K562 (cell line): Measurements from ENCODE around the gene YIF1A. TPM values are rescaled to one million over a fixed set of nuclear protein-coding genes. Genes with fewer than 3 reads are reported as not detected.
A peak's percentile ranks its signal among the peaks of the same experiment; 100 is the strongest.

Experiments used
- ATAC-seq: fragments of 200-7000 bp; cut with Tn5 transposase; 3 replicates; pipeline ENCODE4 v1.9.1; 2020; ENCODE audit warnings: moderate library complexity
- BruUV-seq: library from RNA; stranded (reverse); fragments of 400-500 nt; replicated peaks from 2 replicates; lab custom pipeline; 2021; lab: Mats Ljungman, UMichigan
- CTCF ChIA-PET: fragments of 300-600 bp; formaldehyde crosslinking; extraction: SDS; loops from one replicate; lab custom pipeline; 2021; ENCODE audit warnings: low intra/inter-chr PET ratio; lab: Yijun Ruan, JAX
- POLR2A ChIA-PET: fragments of 300-600, 350-650 bp; sonication (Branson Sonifier 250); formaldehyde crosslinking; extraction: SDS; loops from one replicate; lab custom pipeline; 2021; ENCODE audit warnings: antibody characterized with exemption, inconsistent platforms; lab: Yijun Ruan, JAX
- DNase-seq, 4 experiments: peaks; one replicate each; pipeline versions ENCODE4 v3.0.0 to v3.0.0-alpha.2; 2011 to 2018; ENCODE audit warnings: low spot score in 3 of 4, mixed read lengths in 3 of 4; ENCODE audit errors: extremely low read depth in 1 of 4
- FAIRE-seq: peaks from 2 replicates; lab custom pipeline; 2011; peaks lifted over from hg19 to GRCh38; lab: Jason Lieb, UNC
- H2AFZ ChIP-seq: 2 replicates; pipeline ENCODE4 v1.6.0; 2011; ENCODE audit warnings: low read depth, low read length, control low read depth, inconsistent platforms
- H3K27ac ChIP-seq: fragments of 200-600 bp; 3 replicates; pipeline ENCODE4 v1.8.0; 2011; ENCODE audit warnings: low read depth, mild to moderate bottlenecking, control low read depth, inconsistent platforms, low read length, moderate library complexity, mixed read lengths; ENCODE audit errors: extremely low read depth
- H3K27me3 ChIP-seq, 2 experiments: fragments of 300-600 bp in 1 of 2; 2 replicates in 1 of 2; 3 replicates in 1 of 2; pipeline versions ENCODE4 v1.6.0 to v1.8.0; 2011; ENCODE audit warnings: inconsistent platforms in 2 of 2, low read length in 2 of 2, mild to moderate bottlenecking in 1 of 2, mixed read lengths in 1 of 2, moderate library complexity in 1 of 2; ENCODE audit not compliant: control insufficient read depth in 2 of 2, insufficient read depth in 2 of 2
- H3K36me3 ChIP-seq: fragments of 300-600 bp; 3 replicates; pipeline ENCODE4 v1.8.0; 2011; ENCODE audit warnings: mild to moderate bottlenecking, low read length, inconsistent platforms; ENCODE audit not compliant: control insufficient read depth, insufficient read depth
- H3K4me1 ChIP-seq, 2 experiments: fragments of 200-600 bp in 1 of 2; replicated peaks in 1 of 2; 2 replicates in 1 of 2; 3 replicates in 1 of 2; pipeline versions ENCODE4 v1.5.1 to v1.8.0; 2011; ENCODE audit warnings: inconsistent platforms in 2 of 2, low read length in 2 of 2, mild to moderate bottlenecking in 1 of 2, mixed read lengths in 1 of 2, moderate library complexity in 1 of 2; ENCODE audit not compliant: control insufficient read depth in 2 of 2, insufficient read depth in 2 of 2
- H3K4me2 ChIP-seq: 2 replicates; pipeline ENCODE4 v1.6.1; 2011; ENCODE audit warnings: low read length, control low read depth, inconsistent platforms, mixed read lengths; ENCODE audit not compliant: insufficient read depth
- H3K4me3 ChIP-seq: fragments of 200-600 bp; sonication (generic), shearing (Covaris generic); 2 replicates; pipeline ENCODE4 v1.5.1; 2016; ENCODE audit warnings: control low read depth, inconsistent platforms
- H3K79me2 ChIP-seq: fragments of 200-600 bp; 3 replicates; pipeline ENCODE4 v1.8.0; 2011; ENCODE audit warnings: low read length, inconsistent platforms; ENCODE audit not compliant: control insufficient read depth, insufficient read depth
- H3K9ac ChIP-seq, 2 experiments: 2 replicates each; pipeline versions ENCODE4 v1.6.0 to v1.6.1; 2011; ENCODE audit warnings: low read depth in 2 of 2, low read length in 2 of 2, control low read depth in 1 of 2, inconsistent platforms in 1 of 2, mild to moderate bottlenecking in 1 of 2, mixed read lengths in 1 of 2; ENCODE audit not compliant: insufficient read depth in 1 of 2
- H3K9me1 ChIP-seq: one replicate; pipeline ENCODE4 v1.6.0; 2011; ENCODE audit warnings: inconsistent platforms, mild to moderate bottlenecking, low read length, moderate library complexity; ENCODE audit not compliant: control insufficient read depth, insufficient read depth
- H3K9me3 ChIP-seq: replicated peaks from 2 replicates; pipeline ENCODE4 v1.5.1; 2011; ENCODE audit warnings: low read depth, low read length, inconsistent platforms; ENCODE audit not compliant: control insufficient read depth, insufficient read depth
- H4K20me1 ChIP-seq: replicated peaks from 2 replicates; pipeline ENCODE4 v1.6.1; 2011; ENCODE audit warnings: low read length, inconsistent platforms, mixed read lengths; ENCODE audit not compliant: control insufficient read depth, insufficient read depth
- CBX3 ChIP-seq, 2 experiments: IDR thresholded peaks; 1 replicate in 1 of 2; 2 replicates in 1 of 2; pipeline ENCODE4 v1.6.1; 2012; ENCODE audit warnings: inconsistent platforms in 2 of 2, low read length in 2 of 2, borderline replicate concordance in 1 of 2, control low read depth in 1 of 2
- NCOA6 ChIP-seq: fragments of 450-650 bp; IDR thresholded peaks from 2 replicates; pipeline ENCODE4 v1.6.1; 2017; ENCODE audit warnings: mild to moderate bottlenecking
- PHF21A ChIP-seq: fragments of 450-650 bp; IDR thresholded peaks from 2 replicates; pipeline ENCODE4 v1.6.1; 2017; ENCODE audit warnings: low read depth, borderline replicate concordance
- SIRT6 ChIP-seq: IDR thresholded peaks from one replicate; pipeline ENCODE4 v1.6.1; 2012; ENCODE audit warnings: low read depth, mild to moderate bottlenecking, control low read depth, inconsistent platforms, low read length, moderate library complexity
- WHSC1 ChIP-seq: IDR thresholded peaks from one replicate; pipeline ENCODE4 v1.6.1; 2012; ENCODE audit warnings: low read length, control low read depth, inconsistent platforms
- YY1 ChIP-seq, 3 experiments: IDR thresholded peaks; 2 replicates each; pipeline ENCODE4 v1.6.1; 2011; ENCODE audit warnings: low read length in 2 of 3, mild to moderate bottlenecking in 2 of 3, moderate library complexity in 2 of 3, borderline replicate concordance in 1 of 3, control low read depth in 1 of 3, low read depth in 1 of 3; ENCODE audit not compliant: insufficient read depth in 3 of 3, insufficient replicate concordance in 2 of 3, control insufficient read depth in 1 of 3, insufficient read length in 1 of 3; ENCODE audit errors: extremely low read depth in 1 of 3
- ZBTB49 ChIP-seq: sonication (generic); formaldehyde crosslinking; IDR thresholded peaks from 2 replicates; pipeline ENCODE4 v1.8.0; 2022; ENCODE audit warnings: missing genetic modification reagents, mild to moderate bottlenecking, borderline replicate concordance
- ZKSCAN1 ChIP-seq: fragments of 150-350 bp; IDR thresholded peaks from 2 replicates; pipeline ENCODE4 v1.6.1; 2016; ENCODE audit warnings: low read depth, low read length
- ZNF311 ChIP-seq: fragments of 250-450 bp; sonication (Bioruptor Pico); IDR thresholded peaks from 2 replicates; pipeline ENCODE4 v1.4.0; 2020; ENCODE audit warnings: mild to moderate bottlenecking, moderate library complexity
- ZNF57 ChIP-seq: fragments of 450-650 bp; formaldehyde crosslinking; IDR thresholded peaks from 2 replicates; pipeline ENCODE4 v1.4.0; 2020; ENCODE audit warnings: mild to moderate bottlenecking, moderate library complexity
- ZNF707 ChIP-seq: fragments of 250-450 bp; sonication (Bioruptor Pico); conservative IDR thresholded peaks from 2 replicates; pipeline ENCODE4 v1.8.0; 2022; ENCODE audit warnings: inconsistent platforms, mild to moderate bottlenecking, moderate library complexity
- ZZZ3 ChIP-seq: fragments of 450-650 bp; IDR thresholded peaks from 2 replicates; pipeline ENCODE4 v1.6.1; 2016; ENCODE audit warnings: antibody characterized with exemption, mild to moderate bottlenecking, moderate library complexity
- WGBS: fragments of 100-300 bp; shearing (Covaris generic); methylation state at CpG from one replicate; pipeline ENCODE4 v1.1.6; 2016; ENCODE audit warnings: low coverage, mixed read lengths; ENCODE audit not compliant: insufficient coverage; ENCODE audit errors: missing lambda C conversion rate; 5-methylcytosine and 5-hydroxymethylcytosine counted together
- in situ Hi-C: fragments of 300-500 bp; cut with MboI; formaldehyde crosslinking; loops from 4 replicates; pipeline ENCODE4 v1.15.0; 2018; ENCODE audit warnings: inconsistent platforms, mixed read lengths
- intact Hi-C: fragments of 100-400 bp; cut with micrococcal nuclease; formaldehyde crosslinking; loops from 2 replicates; pipeline ENCODE4 v1.14.2; 2022
- polyA plus RNA-seq, 8 experiments: library from polyadenylated mRNA; depleted of rRNA in 4 of 8; stranded (reverse) in 5 of 8; unstranded in 3 of 8; fragments of >200 nt; fragmentation: Nextera tagmentation in 2 of 8; fragmentation: Illumina TruSeq in 1 of 8; extraction: Ambion mirVana in 2 of 8; extraction: Trizol in 1 of 8; gene quantifications; 2 replicates each; pipeline versions ENCODE4 v1.2.1 to v1.2.3, GENCODE V29; 2011 to 2014; ENCODE audit warnings: inconsistent platforms in 1 of 8, missing spikeins in 1 of 8
- total RNA-seq, 7 experiments: library from RNA; depleted of rRNA in 6 of 7; stranded (reverse); fragments of >200 nt in 6 of 7; fragmentation: Illumina TruSeq in 2 of 7; extraction: Trizol in 2 of 7; gene quantifications; 2 replicates each; pipeline versions ENCODE4 v1.2.1 to v1.2.3, GENCODE V29; 2011 to 2021; ENCODE audit warnings: low replicate concordance in 1 of 7

YIF1A gene
- total and polyA plus RNA-seq, 9 of the 15 experiments (the other 6 are each of a cell fraction or from before 2014, with no cell fraction given): 8.6 to 121 (median 77.2) TPM

GRCh38 chr11:66315498-66315885 lies 26.5 kb upstream of the YIF1A start:
- BruUV-seq: no TSS peak
- no peak overlapping the region for H3K27ac ChIP-seq
- ChIA-PET CTCF (no interaction called here), POLR2A (interaction anchor here (0.5 to 0.9 kb wide), 4 partner anchors 11 to 45 kb away, joined by 3 to 6 read pairs (median 3); partner anchors contain the start of gene YIF1A)
- intact Hi-C loops: no loop called here
- FAIRE-seq: no peak
- WGBS: 40% methylated on average over 11 of the region's 14 CpGs
- H3K79me2 ChIP-seq: no peaks in the 10 kb centered on the region
- H3K9me1 ChIP-seq: no peaks in the 10 kb centered on the region
- no peak overlapping the region for H3K4me3 ChIP-seq
- ATAC-seq: no peak
- no peak overlapping the region for H2AFZ ChIP-seq
- peak overlapping the region in 1 of 2 experiments; percentile 50; a peak in 2 of 4 replicates for H3K9ac ChIP-seq
- H3K36me3 ChIP-seq: no peaks in the 10 kb centered on the region
- in situ Hi-C loops: no loop called here
- H3K27me3 ChIP-seq: no peaks in the 10 kb centered on the region
- no peak for DNase-seq
- peaks cover 9 to 66% of the 10 kb centered on the region in 2 experiments for H3K4me1 ChIP-seq
- no peak overlapping the region for H3K4me2 ChIP-seq
- H4K20me1 ChIP-seq: no peaks in the 10 kb centered on the region
- no peaks in the 10 kb centered on the region for H3K9me3 ChIP-seq
- no peak for TF ChIP-seq ZZZ3
- TF ChIP-seq YY1 (IDR thresholded peaks at IDR 0.05; ENCODE audit: borderline replicate concordance in 1 of 3, control insufficient read depth in 1 of 3, extremely low read depth in 1 of 3, insufficient read depth in 3 of 3, insufficient read length in 1 of 3, insufficient replicate concordance in 2 of 3, low read depth in 1 of 3, low read length in 2 of 3): no peak
- TF ChIP-seq WHSC1: no peak
- TF ChIP-seq ZKSCAN1: no peak
- TF ChIP-seq ZBTB49 (CRISPR knock-in tag): no peak
- TF ChIP-seq ZNF311: no peak
- no peak for TF ChIP-seq ZNF57
- TF ChIP-seq ZNF707: no peak
- no peak for TF ChIP-seq SIRT6
- no peak for TF ChIP-seq CBX3 (IDR thresholded peaks at IDR 0.05; ENCODE audit: borderline replicate concordance in 1 of 2, low read length in 2 of 2)
- TF ChIP-seq PHF21A: no peak
- no peak for TF ChIP-seq NCOA6
